ENCODE data around the gene PRH2. TPM values are rescaled to one million over a fixed set of nuclear protein-coding genes. Genes with fewer than 3 reads are reported as not detected.

PRH2 gene
- total RNA-seq, 1 donor: 0.36 TPM

DNA sequence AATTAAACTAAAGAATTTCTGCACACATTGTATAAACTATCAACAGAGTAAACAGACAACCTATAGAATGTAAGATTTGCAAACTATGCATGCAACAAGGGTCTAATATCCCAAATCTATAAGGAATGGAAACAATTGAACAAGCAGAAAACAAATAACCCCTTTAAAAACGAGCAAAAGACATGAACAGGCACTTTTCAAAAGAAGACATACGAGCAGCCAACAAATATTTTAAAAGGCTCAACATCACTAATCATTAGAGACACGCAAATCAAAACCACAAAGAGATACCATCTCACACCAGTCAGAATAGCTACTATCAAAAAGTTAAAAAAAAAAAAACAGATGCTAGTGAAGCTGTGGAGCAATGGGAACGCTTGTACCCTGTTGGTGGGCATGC is 24.4 kb upstream of the PRH2 start:
- Histone ChIP-seq H3K79me2 (ENCODE audit: insufficient read depth, low read length) (no peaks in the 10 kb centered on the region), H3K4me3 (ENCODE audit: insufficient read depth, low read length) (no peak overlapping the region), H3K27ac (ENCODE audit: low read depth, low read length) (no peak overlapping the region), H3K4me2 (ENCODE audit: insufficient read depth, low read length) (no peak overlapping the region), H3K27me3 (ENCODE audit: insufficient read depth, low read length) (no peaks in the 10 kb centered on the region), H3K9me3 (ENCODE audit: low read depth, low read length) (no peaks in the 10 kb centered on the region), H3K36me3 (ENCODE audit: insufficient read depth, low read length) (no peaks in the 10 kb centered on the region), H4K20me1 (ENCODE audit: insufficient read depth, low read length) (no peaks in the 10 kb centered on the region), H2AFZ (ENCODE audit: low read length) (no peak overlapping the region), H3K4me1 (ENCODE audit: insufficient read depth, low read length) (no peaks in the 10 kb centered on the region)
- TF ChIP-seq, protein P1, sequence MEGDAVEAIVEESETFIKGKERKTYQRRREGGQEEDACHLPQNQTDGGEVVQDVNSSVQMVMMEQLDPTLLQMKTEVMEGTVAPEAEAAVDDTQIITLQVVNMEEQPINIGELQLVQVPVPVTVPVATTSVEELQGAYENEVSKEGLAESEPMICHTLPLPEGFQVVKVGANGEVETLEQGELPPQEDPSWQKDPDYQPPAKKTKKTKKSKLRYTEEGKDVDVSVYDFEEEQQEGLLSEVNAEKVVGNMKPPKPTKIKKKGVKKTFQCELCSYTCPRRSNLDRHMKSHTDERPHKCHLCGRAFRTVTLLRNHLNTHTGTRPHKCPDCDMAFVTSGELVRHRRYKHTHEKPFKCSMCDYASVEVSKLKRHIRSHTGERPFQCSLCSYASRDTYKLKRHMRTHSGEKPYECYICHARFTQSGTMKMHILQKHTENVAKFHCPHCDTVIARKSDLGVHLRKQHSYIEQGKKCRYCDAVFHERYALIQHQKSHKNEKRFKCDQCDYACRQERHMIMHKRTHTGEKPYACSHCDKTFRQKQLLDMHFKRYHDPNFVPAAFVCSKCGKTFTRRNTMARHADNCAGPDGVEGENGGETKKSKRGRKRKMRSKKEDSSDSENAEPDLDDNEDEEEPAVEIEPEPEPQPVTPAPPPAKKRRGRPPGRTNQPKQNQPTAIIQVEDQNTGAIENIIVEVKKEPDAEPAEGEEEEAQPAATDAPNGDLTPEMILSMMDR (IDR thresholded peaks at IDR 0.05; ENCODE audit: extremely low read depth, low read depth, low read length): no peak
- no peak for DNase-seq (ENCODE audit: insufficient read length, low spot score, missing footprints)

DNA sequence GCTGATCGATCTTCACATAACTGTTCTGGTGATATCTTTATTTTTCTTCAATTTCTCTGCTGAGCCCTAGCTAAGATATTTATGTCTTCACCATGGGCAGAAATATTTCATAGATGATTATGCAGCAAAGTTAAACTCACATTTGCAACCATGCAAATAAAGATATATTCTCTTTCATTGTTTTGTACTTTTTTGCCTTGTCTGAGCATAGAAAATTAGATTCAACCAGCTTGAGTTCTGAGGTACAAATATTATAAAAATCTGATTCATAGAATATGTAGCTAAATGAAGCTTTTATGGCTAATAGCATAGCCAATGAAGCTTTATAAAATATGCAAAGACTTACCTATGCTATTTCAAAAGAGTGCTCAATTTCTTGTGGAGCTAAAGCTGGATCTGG is 19.6 kb upstream of the PRH2 start, which contains the start of gene TAS2R13:
TAS2R13 (minus strand) TSS at position 101 of the 400 bp plus-strand sequence. CDS start 264 bp downstream, outside the sequence.
- Histone ChIP-seq H3K4me1 (ENCODE audit: insufficient read depth, low read length) (no peaks in the 10 kb centered on the region), H2AFZ (ENCODE audit: low read length) (no peak within 1 kb of the TSS), H3K27ac (ENCODE audit: low read depth, low read length) (no peak within 1 kb of the TSS), H3K79me2 (ENCODE audit: insufficient read depth, low read length) (no peaks in the 10 kb centered on the region), H3K9me3 (ENCODE audit: low read depth, low read length) (no peaks in the 10 kb centered on the region), H3K36me3 (ENCODE audit: insufficient read depth, low read length) (no peaks in the 10 kb centered on the region), H3K27me3 (ENCODE audit: insufficient read depth, low read length) (no peaks in the 10 kb centered on the region), H4K20me1 (ENCODE audit: insufficient read depth, low read length) (no peaks in the 10 kb centered on the region), H3K4me2 (ENCODE audit: insufficient read depth, low read length) (no peak within 1 kb of the TSS), H3K4me3 (ENCODE audit: insufficient read depth, low read length) (no peak within 1 kb of the TSS)
- no peak for DNase-seq (ENCODE audit: insufficient read length, low spot score, missing footprints)
- TF ChIP-seq, protein P1 (IDR thresholded peaks at IDR 0.05; ENCODE audit: extremely low read depth, low read depth, low read length): no peak

DNA sequence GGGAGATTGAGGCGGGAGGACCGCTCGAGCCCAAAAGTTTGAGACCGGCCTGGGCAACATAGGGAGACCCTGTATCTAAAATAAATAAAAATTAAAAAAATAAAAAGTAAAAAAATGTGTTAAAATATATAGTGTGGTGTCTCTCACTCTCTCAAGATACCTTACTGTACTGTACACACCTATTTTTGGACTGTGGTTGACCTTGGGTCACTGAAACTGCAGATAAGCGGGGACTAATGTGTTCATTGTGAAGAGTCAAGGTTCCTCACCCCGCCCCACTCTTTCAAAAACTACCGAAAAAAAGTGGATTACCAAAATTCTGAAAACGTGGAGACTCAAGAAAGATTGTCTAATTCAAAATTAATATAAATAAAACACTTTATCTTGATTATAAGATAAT is 18.7 kb upstream of the PRH2 start:
- TF ChIP-seq, protein P1 (IDR thresholded peaks at IDR 0.05; ENCODE audit: extremely low read depth, low read depth, low read length): no peak
- no peak overlapping the region for H2AFZ ChIP-seq (ENCODE audit: low read length)
- H3K4me3 ChIP-seq (ENCODE audit: insufficient read depth, low read length): no peak overlapping the region
- no peak overlapping the region for H3K27ac ChIP-seq (ENCODE audit: low read depth, low read length)
- H3K4me1 ChIP-seq (ENCODE audit: insufficient read depth, low read length): no peaks in the 10 kb centered on the region
- no peaks in the 10 kb centered on the region for H3K9me3 ChIP-seq (ENCODE audit: low read depth, low read length)
- no peaks in the 10 kb centered on the region for H3K36me3 ChIP-seq (ENCODE audit: insufficient read depth, low read length)
- no peaks in the 10 kb centered on the region for H4K20me1 ChIP-seq (ENCODE audit: insufficient read depth, low read length)
- H3K27me3 ChIP-seq (ENCODE audit: insufficient read depth, low read length): no peaks in the 10 kb centered on the region
- H3K4me2 ChIP-seq (ENCODE audit: insufficient read depth, low read length): no peak overlapping the region
- no peak for DNase-seq (ENCODE audit: insufficient read length, low spot score, missing footprints)
- H3K79me2 ChIP-seq (ENCODE audit: insufficient read depth, low read length): no peaks in the 10 kb centered on the region

DNA sequence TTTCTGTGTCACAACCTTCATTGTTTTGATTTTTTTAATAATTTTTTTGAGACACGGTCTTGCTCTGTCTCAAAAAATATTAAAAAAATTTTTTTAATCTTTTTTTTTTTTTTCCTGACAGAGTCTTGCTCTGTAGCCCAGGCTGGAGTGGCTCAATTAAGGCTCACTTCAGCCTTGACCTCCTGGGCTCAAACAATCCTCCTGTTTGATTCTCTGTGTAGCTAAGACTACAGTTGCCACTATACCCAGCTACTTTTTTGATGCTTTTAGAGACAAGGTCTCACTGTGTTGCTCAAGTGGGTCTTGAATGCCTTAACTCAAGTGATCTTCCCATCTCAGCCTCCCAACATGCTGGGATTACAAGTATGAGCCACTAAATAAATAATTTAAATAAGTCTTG is 9.2 kb upstream of the PRH2 start:
- H3K36me3 ChIP-seq (ENCODE audit: insufficient read depth, low read length): no peaks in the 10 kb centered on the region
- no peak overlapping the region for H3K4me2 ChIP-seq (ENCODE audit: insufficient read depth, low read length)
- no peak for DNase-seq (ENCODE audit: insufficient read length, low spot score, missing footprints)
- no peak overlapping the region for H3K4me3 ChIP-seq (ENCODE audit: insufficient read depth, low read length)
- H3K9me3 ChIP-seq (ENCODE audit: low read depth, low read length): no peaks in the 10 kb centered on the region
- TF ChIP-seq, protein P1 (IDR thresholded peaks at IDR 0.05; ENCODE audit: extremely low read depth, low read depth, low read length): no peak
- H3K4me1 ChIP-seq (ENCODE audit: insufficient read depth, low read length): no peaks in the 10 kb centered on the region
- H2AFZ ChIP-seq (ENCODE audit: low read length): no peak overlapping the region
- H4K20me1 ChIP-seq (ENCODE audit: insufficient read depth, low read length): no peaks in the 10 kb centered on the region
- no peaks in the 10 kb centered on the region for H3K27me3 ChIP-seq (ENCODE audit: insufficient read depth, low read length)
- H3K79me2 ChIP-seq (ENCODE audit: insufficient read depth, low read length): no peaks in the 10 kb centered on the region
- H3K27ac ChIP-seq (ENCODE audit: low read depth, low read length): no peak overlapping the region
